GM12878 (cell line): ENCODE results near the gene ITGA6. TPM values are rescaled to one million over a fixed set of nuclear protein-coding genes. Genes with fewer than 3 reads are reported as not detected.

Source experiments
- CBFB ChIP-seq: IDR thresholded peaks from 2 replicates; pipeline ENCODE4 v1.6.1; 2016; ENCODE audit warnings: antibody characterized with exemption, low read depth
- HCFC1 ChIP-seq: fragments of 150-350 bp; IDR thresholded peaks from 2 replicates; pipeline ENCODE4 v1.6.1; 2014; ENCODE audit warnings: low read length
- JUND ChIP-seq: IDR thresholded peaks from 2 replicates; pipeline ENCODE4 v1.6.1; 2012; ENCODE audit warnings: low read depth, mild to moderate bottlenecking, low read length, improper control_type of control experiment, moderate library complexity
- MEF2B ChIP-seq: fragments of 450-650 bp; IDR thresholded peaks from 2 replicates; pipeline ENCODE4 v1.6.1; 2018; ENCODE audit warnings: mild to moderate bottlenecking, moderate library complexity; ENCODE audit not compliant: partially characterized antibody, poor library complexity, severe bottlenecking
- MYB ChIP-seq: fragments of 150-350 bp; IDR thresholded peaks from 2 replicates; pipeline ENCODE4 v1.6.1; 2014; ENCODE audit warnings: mild to moderate bottlenecking, low read depth, low read length, borderline replicate concordance
- NRF1 ChIP-seq: conservative IDR thresholded peaks from 2 replicates; pipeline ENCODE4 v1.6.1; 2011; ENCODE audit warnings: mild to moderate bottlenecking, low read depth, low read length, improper control_type of control experiment
- SMAD5 ChIP-seq: IDR thresholded peaks from 2 replicates; pipeline ENCODE4 v1.6.1; 2016; ENCODE audit warnings: antibody characterized with exemption, low read depth
- TAF1 ChIP-seq: IDR thresholded peaks from 2 replicates; pipeline ENCODE4 v1.6.1; 2011; ENCODE audit warnings: mild to moderate bottlenecking, low read depth, low read length, borderline replicate concordance
- TCF7 ChIP-seq: IDR thresholded peaks from 2 replicates; pipeline ENCODE4 v1.6.1; 2014; ENCODE audit warnings: antibody characterized with exemption, borderline replicate concordance
- polyA plus RNA-seq, 11 experiments: library from polyadenylated mRNA; depleted of rRNA in 4 of 11; unstranded in 6 of 11; stranded (reverse) in 5 of 11; fragments of >200 nt; fragmentation: Nextera tagmentation in 4 of 11; fragmentation: Illumina TruSeq in 1 of 11; extraction: Ambion mirVana in 4 of 11; extraction: Trizol in 1 of 11; gene quantifications; 1 replicate in 1 of 11; 2 replicates in 10 of 11; pipeline versions ENCODE4 v1.2.1 to v1.2.3, GENCODE V29; 2011 to 2016; ENCODE audit warnings: inconsistent platforms in 2 of 11, missing spikeins in 2 of 11, low read depth in 1 of 11
- total RNA-seq, 4 experiments: library from RNA; depleted of rRNA in 3 of 4; stranded (reverse); fragments of >200 nt in 3 of 4; fragmentation: Illumina TruSeq in 1 of 4; extraction: Trizol in 1 of 4; gene quantifications; 2 replicates each; pipeline versions ENCODE4 v1.2.1 to v1.2.3, GENCODE V29; 2013 to 2021
- TF ChIP-seq, protein P1 (sequence below): IDR thresholded peaks from 2 replicates; pipeline ENCODE4 v1.6.1; 2012; ENCODE audit warnings: mild to moderate bottlenecking, low read depth, low read length
- TF ChIP-seq, protein P2 (sequence below): fragments of 450-650 bp; IDR thresholded peaks from 2 replicates; pipeline ENCODE4 v1.6.1; 2014; ENCODE audit warnings: mild to moderate bottlenecking

Gene ITGA6
- total and polyA plus RNA-seq, 10 of the 15 experiments (the other 5 are each of a cell fraction or from before 2014, with no cell fraction given), result 0.01 to 0.36 (median 0.14) TPM; not detected in 2

DNA sequence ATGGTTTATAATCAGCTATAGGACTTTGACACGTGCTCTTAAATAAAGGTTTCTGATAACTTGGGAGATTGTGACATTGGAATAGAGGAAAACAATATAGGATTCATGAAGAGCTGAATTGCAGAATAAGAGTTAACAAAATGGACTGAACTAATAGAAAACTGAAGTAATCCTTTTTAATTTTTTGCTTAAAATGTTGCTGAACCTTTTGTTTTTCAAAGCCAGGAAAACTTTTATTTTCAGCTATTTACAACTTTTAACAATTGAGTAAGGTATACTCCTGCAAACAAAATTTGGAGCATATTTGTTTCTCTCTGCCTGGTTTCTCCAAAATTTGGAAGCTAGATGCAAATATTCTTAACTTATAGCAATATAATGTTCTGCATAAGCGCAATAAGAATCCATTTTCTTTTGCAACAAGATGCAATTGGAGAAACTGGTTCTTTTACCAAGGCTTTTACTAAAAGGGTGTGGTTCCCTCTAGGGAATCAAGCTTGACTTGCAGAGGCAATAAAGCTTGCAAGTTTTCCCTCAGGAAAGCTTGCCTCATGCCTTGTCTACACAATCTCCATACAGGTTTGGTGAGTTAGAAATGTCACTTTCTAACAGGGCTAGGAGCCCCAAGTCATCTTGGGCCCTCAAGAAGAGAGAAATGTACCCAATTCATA is 118.2 kb downstream of the ITGA6 start (continued):
- TF ChIP-seq, protein P1, sequence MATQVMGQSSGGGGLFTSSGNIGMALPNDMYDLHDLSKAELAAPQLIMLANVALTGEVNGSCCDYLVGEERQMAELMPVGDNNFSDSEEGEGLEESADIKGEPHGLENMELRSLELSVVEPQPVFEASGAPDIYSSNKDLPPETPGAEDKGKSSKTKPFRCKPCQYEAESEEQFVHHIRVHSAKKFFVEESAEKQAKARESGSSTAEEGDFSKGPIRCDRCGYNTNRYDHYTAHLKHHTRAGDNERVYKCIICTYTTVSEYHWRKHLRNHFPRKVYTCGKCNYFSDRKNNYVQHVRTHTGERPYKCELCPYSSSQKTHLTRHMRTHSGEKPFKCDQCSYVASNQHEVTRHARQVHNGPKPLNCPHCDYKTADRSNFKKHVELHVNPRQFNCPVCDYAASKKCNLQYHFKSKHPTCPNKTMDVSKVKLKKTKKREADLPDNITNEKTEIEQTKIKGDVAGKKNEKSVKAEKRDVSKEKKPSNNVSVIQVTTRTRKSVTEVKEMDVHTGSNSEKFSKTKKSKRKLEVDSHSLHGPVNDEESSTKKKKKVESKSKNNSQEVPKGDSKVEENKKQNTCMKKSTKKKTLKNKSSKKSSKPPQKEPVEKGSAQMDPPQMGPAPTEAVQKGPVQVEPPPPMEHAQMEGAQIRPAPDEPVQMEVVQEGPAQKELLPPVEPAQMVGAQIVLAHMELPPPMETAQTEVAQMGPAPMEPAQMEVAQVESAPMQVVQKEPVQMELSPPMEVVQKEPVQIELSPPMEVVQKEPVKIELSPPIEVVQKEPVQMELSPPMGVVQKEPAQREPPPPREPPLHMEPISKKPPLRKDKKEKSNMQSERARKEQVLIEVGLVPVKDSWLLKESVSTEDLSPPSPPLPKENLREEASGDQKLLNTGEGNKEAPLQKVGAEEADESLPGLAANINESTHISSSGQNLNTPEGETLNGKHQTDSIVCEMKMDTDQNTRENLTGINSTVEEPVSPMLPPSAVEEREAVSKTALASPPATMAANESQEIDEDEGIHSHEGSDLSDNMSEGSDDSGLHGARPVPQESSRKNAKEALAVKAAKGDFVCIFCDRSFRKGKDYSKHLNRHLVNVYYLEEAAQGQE, result no peak
- no peak for TF ChIP-seq NRF1
- TF ChIP-seq HCFC1, result no peak
- no peak for TF ChIP-seq TCF7
- no peak for TF ChIP-seq MEF2B
- TF ChIP-seq, protein P2, sequence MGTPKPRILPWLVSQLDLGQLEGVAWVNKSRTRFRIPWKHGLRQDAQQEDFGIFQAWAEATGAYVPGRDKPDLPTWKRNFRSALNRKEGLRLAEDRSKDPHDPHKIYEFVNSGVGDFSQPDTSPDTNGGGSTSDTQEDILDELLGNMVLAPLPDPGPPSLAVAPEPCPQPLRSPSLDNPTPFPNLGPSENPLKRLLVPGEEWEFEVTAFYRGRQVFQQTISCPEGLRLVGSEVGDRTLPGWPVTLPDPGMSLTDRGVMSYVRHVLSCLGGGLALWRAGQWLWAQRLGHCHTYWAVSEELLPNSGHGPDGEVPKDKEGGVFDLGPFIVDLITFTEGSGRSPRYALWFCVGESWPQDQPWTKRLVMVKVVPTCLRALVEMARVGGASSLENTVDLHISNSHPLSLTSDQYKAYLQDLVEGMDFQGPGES, result no peak
- no peak for TF ChIP-seq MYB
- no peak for TF ChIP-seq JUND
- TF ChIP-seq TAF1, result no peak
- no peak for TF ChIP-seq SMAD5
- no peak for TF ChIP-seq CBFB
